GM06990 (cell line): ENCODE results near the gene SPI1.

Experiments used
- DNase-seq: peaks from one replicate; pipeline ENCODE4 v3.0.0-alpha.2; 2011; ENCODE audit not compliant: insufficient read length; ENCODE audit errors: extremely low read depth
- H3K27me3 ChIP-seq: replicated peaks from 2 replicates; pipeline ENCODE4 v1.6.0; 2011; ENCODE audit warnings: low read length; ENCODE audit not compliant: control insufficient read depth, insufficient read depth
- H3K36me3 ChIP-seq: 2 replicates; pipeline ENCODE4 v1.5.1; 2011; ENCODE audit warnings: low read length; ENCODE audit not compliant: control insufficient read depth, insufficient read depth
- H3K4me3 ChIP-seq: replicated peaks from 2 replicates; pipeline ENCODE4 v1.5.1; 2011; ENCODE audit warnings: low read depth, mild to moderate bottlenecking, control low read depth, low read length
- TF ChIP-seq, protein P1 (sequence below): IDR thresholded peaks from 2 replicates; pipeline ENCODE4 v1.5.1; 2011; ENCODE audit warnings: low read length, control low read depth, mild to moderate bottlenecking, inconsistent platforms; ENCODE audit not compliant: insufficient read depth, poor library complexity, severe bottlenecking

SPI1 gene

DNA sequence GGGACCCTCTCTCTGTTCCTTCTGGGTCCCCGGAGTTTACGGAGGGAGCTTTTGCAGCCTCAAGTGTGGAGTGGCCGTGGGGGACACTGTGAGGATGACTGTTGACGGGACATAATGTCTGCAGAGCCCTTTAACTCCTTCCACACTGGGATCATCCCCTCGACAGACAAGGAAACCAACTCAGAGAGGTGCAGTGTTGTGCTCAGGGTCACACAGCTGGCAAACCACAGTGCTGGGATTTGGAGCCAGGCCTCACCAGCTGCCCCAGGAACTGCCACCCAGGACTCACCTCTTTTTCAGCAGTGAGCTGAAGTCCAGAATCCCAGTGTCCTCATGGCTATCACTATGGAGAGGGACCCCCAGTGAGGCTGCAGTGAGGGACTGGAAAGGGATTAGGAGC lies 31.2 kb downstream of the SPI1 start:
- TF ChIP-seq, protein P1, sequence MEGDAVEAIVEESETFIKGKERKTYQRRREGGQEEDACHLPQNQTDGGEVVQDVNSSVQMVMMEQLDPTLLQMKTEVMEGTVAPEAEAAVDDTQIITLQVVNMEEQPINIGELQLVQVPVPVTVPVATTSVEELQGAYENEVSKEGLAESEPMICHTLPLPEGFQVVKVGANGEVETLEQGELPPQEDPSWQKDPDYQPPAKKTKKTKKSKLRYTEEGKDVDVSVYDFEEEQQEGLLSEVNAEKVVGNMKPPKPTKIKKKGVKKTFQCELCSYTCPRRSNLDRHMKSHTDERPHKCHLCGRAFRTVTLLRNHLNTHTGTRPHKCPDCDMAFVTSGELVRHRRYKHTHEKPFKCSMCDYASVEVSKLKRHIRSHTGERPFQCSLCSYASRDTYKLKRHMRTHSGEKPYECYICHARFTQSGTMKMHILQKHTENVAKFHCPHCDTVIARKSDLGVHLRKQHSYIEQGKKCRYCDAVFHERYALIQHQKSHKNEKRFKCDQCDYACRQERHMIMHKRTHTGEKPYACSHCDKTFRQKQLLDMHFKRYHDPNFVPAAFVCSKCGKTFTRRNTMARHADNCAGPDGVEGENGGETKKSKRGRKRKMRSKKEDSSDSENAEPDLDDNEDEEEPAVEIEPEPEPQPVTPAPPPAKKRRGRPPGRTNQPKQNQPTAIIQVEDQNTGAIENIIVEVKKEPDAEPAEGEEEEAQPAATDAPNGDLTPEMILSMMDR = no peak
- H3K27me3 ChIP-seq = no peaks in the 10 kb centered on the region
- no peak for DNase-seq
- H3K36me3 ChIP-seq = no peaks in the 10 kb centered on the region
- no peak overlapping the region for H3K4me3 ChIP-seq

DNA sequence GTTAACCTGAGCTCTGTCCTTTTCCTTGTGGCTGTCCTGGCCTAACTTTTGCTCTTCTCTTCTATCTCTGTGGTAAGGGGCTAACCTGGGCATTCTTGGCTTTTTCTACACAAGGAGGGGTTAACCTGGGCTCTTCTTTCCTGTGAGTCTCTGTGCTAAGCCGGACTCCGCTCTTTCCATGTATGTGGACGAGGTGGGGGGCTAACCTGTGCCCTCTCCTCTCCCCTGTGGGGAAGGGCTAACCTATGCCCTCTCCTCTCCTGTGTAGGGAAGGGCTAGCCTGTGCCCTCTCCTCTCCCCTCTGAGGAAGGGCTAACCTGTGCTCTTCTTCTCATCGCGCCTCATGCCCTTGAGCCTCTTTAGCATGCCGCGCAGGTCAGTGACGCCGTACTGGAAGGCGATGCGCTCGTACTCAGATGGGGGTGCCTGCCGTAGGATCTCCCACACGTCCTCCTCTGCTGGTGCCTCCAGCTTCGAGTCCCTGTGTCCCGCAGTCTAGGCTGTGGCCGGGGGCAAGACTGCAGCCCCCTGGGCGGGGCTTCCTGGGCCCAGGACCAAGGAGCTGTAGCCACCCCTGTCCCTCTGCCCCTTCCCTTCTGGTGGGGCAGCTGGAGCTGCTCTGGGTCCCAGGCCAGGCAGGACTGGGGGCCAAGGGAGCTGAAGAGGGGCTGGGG lies 32.3 kb downstream of the SPI1 start:
- no peaks in the 10 kb centered on the region for H3K36me3 ChIP-seq
- no peak overlapping the region for H3K4me3 ChIP-seq
- no peak for DNase-seq
- TF ChIP-seq, protein P1 = no peak
- H3K27me3 ChIP-seq = no peaks in the 10 kb centered on the region

DNA sequence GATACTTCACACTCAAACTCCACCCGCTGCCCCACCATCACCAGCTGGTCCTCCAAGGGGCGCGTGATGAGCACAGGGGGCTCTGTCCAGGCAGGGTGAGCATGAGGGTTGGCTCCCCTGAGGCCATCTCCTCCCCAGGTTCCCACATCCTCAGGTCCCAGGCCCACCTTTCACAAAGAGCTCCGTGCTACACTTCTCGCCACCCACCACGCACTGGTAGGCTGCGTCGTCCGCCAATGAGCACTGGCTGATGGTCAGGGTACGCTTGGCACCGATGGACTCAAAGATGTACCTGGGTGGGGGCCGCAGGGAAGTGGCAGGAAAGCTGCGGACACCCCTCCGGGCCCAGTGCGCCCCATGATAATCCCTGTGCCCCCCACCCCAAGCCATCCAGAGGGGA lies 35.5 kb downstream of the SPI1 start:
- no peaks in the 10 kb centered on the region for H3K27me3 ChIP-seq
- no peak for DNase-seq
- TF ChIP-seq, protein P1 = no peak
- H3K36me3 ChIP-seq = no peaks in the 10 kb centered on the region
- no peak overlapping the region for H3K4me3 ChIP-seq

DNA sequence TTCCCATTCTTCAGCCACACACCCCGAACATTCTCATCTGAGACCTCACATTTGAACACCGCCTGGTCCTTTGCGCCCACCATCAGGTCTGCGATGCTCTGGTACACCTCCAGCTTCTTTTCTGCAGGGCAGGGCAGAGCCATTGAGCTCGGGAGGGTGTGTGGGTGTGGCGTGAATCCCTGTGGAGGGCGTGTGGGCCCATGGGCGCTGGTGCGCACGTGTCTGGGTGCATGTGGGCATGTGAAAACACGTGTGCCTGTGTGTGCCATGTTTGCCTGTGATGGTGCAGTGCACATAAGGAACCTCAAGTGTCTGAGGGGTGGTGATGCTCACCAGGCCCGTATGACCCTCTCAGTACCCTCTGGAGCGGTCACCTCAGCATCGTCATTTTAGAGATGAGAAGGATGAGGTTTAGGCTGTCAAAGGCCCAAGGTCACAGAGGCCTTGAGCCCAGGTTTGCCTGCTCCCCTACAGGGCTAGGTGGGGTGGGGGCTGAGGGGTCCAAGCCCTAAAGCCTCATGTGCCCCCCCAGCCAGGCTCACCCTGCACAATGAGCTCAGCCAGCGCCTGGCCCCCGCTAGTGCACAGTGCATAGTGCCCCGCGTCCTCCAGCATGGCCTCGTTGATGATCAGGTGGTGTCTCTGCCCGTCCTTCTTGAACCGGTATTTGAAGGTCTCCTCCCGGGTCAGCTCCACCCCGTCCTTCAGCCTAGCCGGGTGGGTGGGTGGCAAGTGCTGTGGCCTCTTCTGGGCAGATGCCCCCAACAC lies 36.1 kb downstream of the SPI1 start:
- TF ChIP-seq, protein P1 = no peak
- no peak for DNase-seq
- Histone ChIP-seq H3K27me3 (no peaks in the 10 kb centered on the region), H3K36me3 (no peaks in the 10 kb centered on the region), H3K4me3 (no peak overlapping the region)

DNA sequence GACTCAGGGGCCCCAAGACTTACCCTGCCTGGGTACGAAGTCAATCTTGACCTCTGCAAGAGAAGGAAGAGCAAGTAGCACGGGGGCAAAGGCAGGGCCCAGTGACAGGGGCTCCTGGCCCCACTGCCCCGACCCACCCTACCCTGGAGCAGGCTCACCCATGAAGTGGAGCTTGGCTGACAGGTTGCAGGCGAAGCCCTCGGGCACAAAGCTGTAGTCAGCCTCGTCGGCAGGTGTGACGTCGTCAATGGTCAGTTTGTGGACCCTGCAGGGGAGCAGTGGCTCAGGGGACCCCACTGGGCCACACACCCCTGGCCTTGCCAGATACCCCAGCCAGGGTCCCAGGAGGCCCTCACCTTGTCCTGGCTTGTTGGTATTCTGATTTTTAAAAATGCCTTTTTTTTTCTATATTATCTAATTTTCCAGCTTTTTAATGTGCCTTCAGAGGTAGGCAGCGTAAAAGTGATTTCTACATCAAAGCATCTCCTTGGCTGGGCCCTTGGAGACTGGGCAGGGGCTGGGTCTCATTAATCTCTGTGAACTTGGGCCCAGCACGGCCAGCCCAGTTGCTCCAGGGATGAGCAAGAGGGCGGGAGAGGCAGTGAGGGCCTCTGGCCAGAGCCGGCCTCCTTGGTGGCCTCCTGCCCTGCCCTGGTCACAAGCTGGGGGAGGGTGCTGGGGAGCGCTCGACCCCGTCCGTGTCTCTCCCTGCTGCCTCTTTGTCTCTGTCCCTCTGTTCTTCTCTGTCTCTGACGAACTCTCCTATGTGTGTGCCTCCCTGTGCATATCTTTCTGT lies 37.2 kb downstream of the SPI1 start:
- no peak for DNase-seq
- H3K27me3 ChIP-seq = no peaks in the 10 kb centered on the region
- no peak overlapping the region for H3K4me3 ChIP-seq
- TF ChIP-seq, protein P1 = no peak
- H3K36me3 ChIP-seq = no peaks in the 10 kb centered on the region
